ENCODE results near the gene CPLANE2. TPM values are rescaled to one million over a fixed set of nuclear protein-coding genes. Genes with fewer than 3 reads are reported as not detected.

CPLANE2 gene
- total RNA-seq, 2 experiments from 2014 or later = 1.2 to 1.4 TPM

GRCh38 chr1:16251381-16251780 is 14.4 kb upstream of the CPLANE2 start:
- ChIA-PET CTCF (no interaction called here), POLR2A (interaction anchor here (0.5 kb wide), 1 partner anchor 128 kb away, joined by 3 read pairs; no protein-coding TSS in a partner anchor)
- Mint-ChIP-seq H3K27me3 (no peaks in the 10 kb centered on the region), H3K4me3 (no peak overlapping the region), H3K4me1 (ENCODE audit: low read depth) (peaks cover 24% of the 10 kb centered on the region), H3K9me3 (no peaks in the 10 kb centered on the region), H3K27ac (peak overlapping the region; percentile 23), H3K36me3 (ENCODE audit: low read depth) (peaks cover 16% of the 10 kb centered on the region)
- TF ChIP-seq CTCF (IDR thresholded peaks at IDR 0.05) = no peak
- ATAC-seq (no peak), DNase-seq (no peak)
- intact Hi-C loops (cut with micrococcal nuclease) = no loop called here

- Mint-ChIP-seq H3K27me3 (no peaks in the 10 kb centered on the region), H3K36me3 (ENCODE audit: low read depth) (peaks cover 14% of the 10 kb centered on the region), H3K27ac (no peak overlapping the region), H3K4me1 (ENCODE audit: low read depth) (peaks cover 24% of the 10 kb centered on the region), H3K9me3 (no peaks in the 10 kb centered on the region), H3K4me3 (no peak overlapping the region)
- ATAC-seq (no peak), DNase-seq (no peak)
- intact Hi-C loops (cut with micrococcal nuclease) = no loop called here
- ChIA-PET POLR2A (interaction anchor here (0.5 kb wide), 1 partner anchor 127 kb away, joined by 3 read pairs; no protein-coding TSS in a partner anchor), CTCF (no interaction called here)
- TF ChIP-seq CTCF (IDR thresholded peaks at IDR 0.05) = no peak
These were observed 13.7 kb upstream of the CPLANE2 start for GRCh38 chr1:16250524-16251251.

- no peaks in the 10 kb centered on the region for H3K27me3 Mint-ChIP-seq
- DNase-seq (no peak), ATAC-seq (no peak)
- peaks cover 14% of the 10 kb centered on the region for H3K36me3 Mint-ChIP-seq (ENCODE audit: low read depth)
- peaks cover 22% of the 10 kb centered on the region for H3K4me1 Mint-ChIP-seq (ENCODE audit: low read depth)
- ChIA-PET POLR2A (interaction anchor here (1.0 kb wide), 1 partner anchor 60 kb away, joined by 3 read pairs; no protein-coding TSS in a partner anchor), CTCF (interaction anchor here (1.0 to 1.6 kb wide), 3 partner anchors 9 to 113 kb away, joined by 3 to 4 read pairs (median 4); no protein-coding TSS in a partner anchor)
- no peak for TF ChIP-seq CTCF (IDR thresholded peaks at IDR 0.05)
- peak overlapping the region; percentile 28 for H3K27ac Mint-ChIP-seq
- H3K4me3 Mint-ChIP-seq = no peak overlapping the region
- no peaks in the 10 kb centered on the region for H3K9me3 Mint-ChIP-seq
- intact Hi-C loops (cut with micrococcal nuclease) = loop anchor here (10.0 kb wide), 1 partner anchor 115 kb away; the partner anchor contains the start of gene SZRD1
These were observed 12.7 kb upstream of the CPLANE2 start for GRCh38 chr1:16249596-16250241.

- Mint-ChIP-seq H3K27ac (peak overlapping the region; percentile 62), H3K27me3 (no peaks in the 10 kb centered on the region), H3K36me3 (ENCODE audit: low read depth) (peaks cover 14% of the 10 kb centered on the region), H3K9me3 (no peaks in the 10 kb centered on the region), H3K4me1 (ENCODE audit: low read depth) (peaks cover 18% of the 10 kb centered on the region), H3K4me3 (no peak overlapping the region)
- POLR2A ChIA-PET = interaction anchor here (0.9 to 1.4 kb wide), 3 partner anchors 20 to 59 kb away, joined by 3 to 4 read pairs (median 3); no protein-coding TSS in a partner anchor
- TF ChIP-seq CTCF (IDR thresholded peaks at IDR 0.05) = no peak
- CTCF ChIA-PET = interaction anchor here (1.0 to 2.2 kb wide), 7 partner anchors 9 to 170 kb away, joined by 3 to 14 read pairs (median 4); partner anchors contain the start of gene CPLANE2
- intact Hi-C loops (cut with micrococcal nuclease) = loop anchor here (10.0 kb wide), 1 partner anchor 116 kb away; the partner anchor contains the start of gene SZRD1
- ATAC-seq = peak; percentile 37
- no peak for DNase-seq
These were observed 11.9 kb upstream of the CPLANE2 start for GRCh38 chr1:16248603-16249516.

Data from activated CD8-positive, alpha-beta T cell treated with anti-CD3 and anti-CD28 coated beads for 36 hours (primary cell).